Nephron (organoid): ENCODE measurements around the gene COL6A1.

Experiments used
- H3K27ac Mint-ChIP-seq, 3 experiments: 2 replicates each; pipeline ENCODE4 v1.8.0; 2020; ENCODE audit warnings: mixed read lengths in 3 of 3, mild to moderate bottlenecking in 2 of 3, moderate library complexity in 1 of 3
- H3K27me3 Mint-ChIP-seq: 2 replicates; pipeline ENCODE4 v1.8.0; 2021; ENCODE audit warnings: low read depth, mild to moderate bottlenecking, moderate library complexity, mixed read lengths
- H3K36me3 Mint-ChIP-seq: 2 replicates; pipeline ENCODE4 v1.8.0; 2020; ENCODE audit warnings: low read depth, mixed read lengths
- H3K4me1 Mint-ChIP-seq: 2 replicates; pipeline ENCODE4 v1.8.0; 2020; ENCODE audit warnings: mixed read lengths
- H3K4me3 Mint-ChIP-seq, 3 experiments: 2 replicates each; pipeline ENCODE4 v1.8.0; 2020; ENCODE audit warnings: mild to moderate bottlenecking in 3 of 3, mixed read lengths in 3 of 3, moderate library complexity in 2 of 3
- H3K9me3 Mint-ChIP-seq: 2 replicates; pipeline ENCODE4 v1.8.0; 2020; ENCODE audit warnings: mixed read lengths
- CTCF ChIP-seq, 3 experiments: fragments of 200-600 bp; sonication (generic); IDR thresholded peaks; one replicate each; pipeline ENCODE4 v1.5.0; 2021; ENCODE audit warnings: antibody characterized with exemption in 3 of 3; ENCODE audit not compliant: unreplicated experiment in 3 of 3

Gene COL6A1

GRCh38 chr21:45977396-45977795, 4.2 kb upstream of the COL6A1 start:
- peaks cover 10% of the 10 kb centered on the region for H3K27me3 Mint-ChIP-seq
- no peak overlapping the region for H3K4me3 Mint-ChIP-seq
- H3K4me1 Mint-ChIP-seq, result peaks cover 38% of the 10 kb centered on the region
- H3K27ac Mint-ChIP-seq, result no peak overlapping the region
- TF ChIP-seq CTCF (IDR thresholded peaks at IDR 0.05; ENCODE audit: unreplicated experiment in 3 of 3), result no peak
- no peaks in the 10 kb centered on the region for H3K9me3 Mint-ChIP-seq
- no peaks in the 10 kb centered on the region for H3K36me3 Mint-ChIP-seq

- no peak for TF ChIP-seq CTCF (IDR thresholded peaks at IDR 0.05; ENCODE audit: unreplicated experiment in 3 of 3)
- H3K36me3 Mint-ChIP-seq, result no peaks in the 10 kb centered on the region
- H3K4me3 Mint-ChIP-seq, result peak overlapping the region in 1 of 3 experiments; percentile 52
- peak overlapping the region; percentile 82 to 92 (median 92) for H3K27ac Mint-ChIP-seq
- no peaks in the 10 kb centered on the region for H3K9me3 Mint-ChIP-seq
- peaks cover 11% of the 10 kb centered on the region for H3K27me3 Mint-ChIP-seq
- H3K4me1 Mint-ChIP-seq, result peaks cover 33% of the 10 kb centered on the region
Observed at GRCh38 chr21:45979141-45979631, 2.4 kb upstream of the COL6A1 start.

- Mint-ChIP-seq H3K9me3 (no peaks in the 10 kb centered on the region), H3K27ac (peak overlapping the region; percentile 37 to 92 (median 82)), H3K4me3 (peak overlapping the region in 1 of 3 experiments; percentile 17), H3K36me3 (peaks cover 4% of the 10 kb centered on the region), H3K27me3 (peaks cover 15% of the 10 kb centered on the region), H3K4me1 (peaks cover 34% of the 10 kb centered on the region)
- TF ChIP-seq CTCF (IDR thresholded peaks at IDR 0.05; ENCODE audit: unreplicated experiment in 3 of 3), result no peak
Observed at GRCh38 chr21:45979651-45980050, 1.9 kb upstream of the COL6A1 start.

DNA sequence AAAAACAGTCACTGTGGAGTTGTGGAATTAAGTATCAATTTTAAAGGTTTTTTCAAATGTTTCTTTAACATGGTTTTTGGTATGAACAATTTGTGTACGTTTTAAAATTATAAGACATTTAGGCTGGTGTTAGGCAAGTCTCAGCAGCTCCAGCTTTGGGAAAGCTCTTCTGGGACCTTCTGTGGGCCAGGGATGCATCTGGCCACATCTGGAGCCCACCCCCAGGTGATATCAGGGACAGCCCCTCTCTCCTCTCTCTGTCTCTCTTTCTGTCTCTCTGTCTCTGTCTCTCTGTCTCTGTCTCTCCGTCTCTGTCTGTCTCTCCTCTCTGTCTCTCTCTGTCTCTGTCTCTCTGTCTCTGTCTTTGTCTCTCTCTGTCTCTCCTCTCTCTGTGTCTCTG, 1.3 kb upstream of the COL6A1 start:
- Mint-ChIP-seq H3K27me3 (peaks cover 21% of the 10 kb centered on the region), H3K4me1 (peaks cover 30% of the 10 kb centered on the region)

GRCh38 chr21:45980697-45981096, 873 bp upstream of the COL6A1 start:
- TF ChIP-seq CTCF (IDR thresholded peaks at IDR 0.05; ENCODE audit: unreplicated experiment in 3 of 3), result no peak
- peaks cover 12% of the 10 kb centered on the region for H3K36me3 Mint-ChIP-seq
- H3K4me1 Mint-ChIP-seq, result peaks cover 26% of the 10 kb centered on the region
- H3K4me3 Mint-ChIP-seq, result no peak overlapping the region
- H3K9me3 Mint-ChIP-seq, result no peaks in the 10 kb centered on the region
- H3K27ac Mint-ChIP-seq, result no peak overlapping the region
- H3K27me3 Mint-ChIP-seq, result peaks cover 17% of the 10 kb centered on the region

More for the DNA sequence above, 1.3 kb upstream of the COL6A1 start:
- Mint-ChIP-seq H3K36me3 (peaks cover 10% of the 10 kb centered on the region), H3K27ac (no peak overlapping the region), H3K4me3 (no peak overlapping the region), H3K9me3 (no peaks in the 10 kb centered on the region)
- no peak for TF ChIP-seq CTCF (IDR thresholded peaks at IDR 0.05; ENCODE audit: unreplicated experiment in 3 of 3)

GRCh38 chr21:45982092-45982757, 655 bp downstream of the COL6A1 start:
- peaks cover 15% of the 10 kb centered on the region for H3K27me3 Mint-ChIP-seq
- no peak for TF ChIP-seq CTCF (IDR thresholded peaks at IDR 0.05; ENCODE audit: unreplicated experiment in 3 of 3)
- H3K4me3 Mint-ChIP-seq, result peak overlapping the region; percentile 82 to 88 (median 87)
- no peaks in the 10 kb centered on the region for H3K9me3 Mint-ChIP-seq
- peaks cover 20% of the 10 kb centered on the region for H3K36me3 Mint-ChIP-seq
- H3K4me1 Mint-ChIP-seq, result peaks cover 16% of the 10 kb centered on the region
- peak overlapping the region in 1 of 3 experiments; percentile 74 for H3K27ac Mint-ChIP-seq
